ENCODE data around the gene SLC44A5.
A peak's percentile ranks its signal among the peaks of the same experiment; 100 is the strongest.
"Not testable (repeated sequence)": the region's sequence is repeated elsewhere in the genome, so short reads cannot be mapped to it uniquely, and the experiment has no call there.

Gene SLC44A5

GRCh38 chr1:75375476-75376447, 235.2 kb downstream of the SLC44A5 start:
- not testable (repeated sequence) for DNase-seq

GRCh38 chr1:75373542-75374159, 237.3 kb downstream of the SLC44A5 start:
- no peak for DNase-seq

- DNase-seq = no peak
Observed at GRCh38 chr1:75366595-75366994, 244.3 kb downstream of the SLC44A5 start.

DNA sequence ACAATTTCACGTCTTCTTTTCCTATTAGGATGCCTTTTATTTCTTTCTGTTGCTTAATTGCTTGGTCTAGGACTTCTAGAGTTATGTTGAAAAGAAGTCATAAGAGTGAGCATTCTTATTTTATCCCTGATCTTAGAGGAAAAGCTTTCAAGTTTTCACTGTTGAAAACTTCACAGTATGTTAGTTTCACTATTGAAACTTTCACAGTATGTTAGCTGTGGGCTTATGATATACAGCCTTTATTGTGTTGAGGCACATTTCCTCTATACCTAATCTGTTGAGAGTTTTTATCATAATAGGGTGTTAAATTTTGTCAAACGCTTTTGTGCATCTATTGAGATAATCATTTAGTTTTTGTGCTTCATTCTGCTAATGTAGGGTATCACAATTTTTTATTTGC, 249.7 kb downstream of the SLC44A5 start:
- no peak for DNase-seq

DNA sequence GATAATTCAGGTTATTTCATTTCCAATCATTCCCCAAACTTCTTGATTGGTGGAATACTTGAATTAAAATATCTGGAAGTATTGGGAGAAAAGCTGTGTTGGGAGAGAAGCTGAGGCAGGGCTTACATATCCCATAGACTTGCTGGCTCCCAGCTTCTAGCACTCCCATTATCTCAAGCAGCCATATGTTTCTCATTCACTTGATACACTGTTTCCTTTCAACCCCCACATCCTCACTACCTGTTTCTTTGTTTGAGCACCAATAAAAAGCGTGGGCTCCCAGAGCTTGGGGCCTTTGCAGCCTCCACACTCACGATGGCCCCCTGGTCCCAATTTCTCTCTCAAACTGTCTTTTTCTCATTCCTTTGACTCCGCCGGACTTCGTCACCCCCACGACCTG, 256.6 kb downstream of the SLC44A5 start:
- not testable (repeated sequence) for DNase-seq

- no peak for DNase-seq
Observed at GRCh38 chr1:75353051-75353450, 257.9 kb downstream of the SLC44A5 start.

DNA sequence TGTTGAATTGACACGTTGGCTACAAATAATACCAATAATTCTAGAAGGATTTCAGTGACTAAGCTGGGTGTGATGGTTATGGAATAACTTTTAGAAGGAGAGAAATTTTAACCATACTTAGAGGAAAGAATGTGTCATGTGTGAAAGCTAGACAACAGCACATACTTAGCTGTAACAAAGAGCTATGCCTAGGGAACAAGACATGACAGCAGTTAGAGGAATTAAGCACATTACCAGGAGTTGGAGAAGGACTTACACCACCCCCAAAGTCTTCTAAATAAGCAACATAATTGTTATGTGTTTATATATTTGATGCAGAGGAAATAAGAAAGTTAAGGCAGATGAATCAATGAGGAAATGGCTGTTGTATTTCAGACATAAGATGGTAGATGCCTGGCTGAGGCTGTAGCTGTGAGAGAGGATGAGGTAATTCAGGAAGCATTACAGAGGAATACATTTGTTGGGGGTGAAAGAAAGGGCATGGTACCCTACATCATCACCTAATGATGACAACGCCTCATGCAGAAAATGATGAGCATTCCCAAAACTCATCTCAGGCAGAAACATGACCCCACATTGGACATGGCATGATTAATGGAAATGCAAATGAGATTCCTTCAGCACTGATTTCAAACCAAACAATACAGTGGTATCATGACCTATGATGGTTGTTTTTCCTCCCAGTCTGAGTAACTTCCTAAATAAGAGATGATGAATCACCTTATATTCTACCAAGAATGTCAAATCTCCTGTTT, 265.2 kb downstream of the SLC44A5 start:
- DNase-seq = no peak

DNA sequence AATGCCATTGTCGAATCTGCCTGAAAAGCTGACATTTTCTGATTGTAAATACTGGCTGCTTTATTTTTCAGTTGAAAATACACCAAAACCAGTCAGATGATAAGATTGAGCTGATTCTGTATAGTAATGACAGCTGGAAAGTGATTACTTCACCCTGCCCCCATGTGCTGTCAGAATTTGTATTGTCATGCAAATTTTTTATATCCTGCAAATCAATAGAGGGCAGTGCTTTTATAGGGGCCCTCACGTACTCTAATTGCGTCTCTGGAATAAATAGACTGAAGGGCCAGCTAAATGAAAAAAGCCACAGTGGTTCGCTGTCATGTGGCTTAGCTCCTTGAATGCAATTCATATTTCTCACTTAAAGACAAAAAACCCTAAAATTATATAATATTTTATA, 268.1 kb downstream of the SLC44A5 start:
- no peak for DNase-seq

DNA sequence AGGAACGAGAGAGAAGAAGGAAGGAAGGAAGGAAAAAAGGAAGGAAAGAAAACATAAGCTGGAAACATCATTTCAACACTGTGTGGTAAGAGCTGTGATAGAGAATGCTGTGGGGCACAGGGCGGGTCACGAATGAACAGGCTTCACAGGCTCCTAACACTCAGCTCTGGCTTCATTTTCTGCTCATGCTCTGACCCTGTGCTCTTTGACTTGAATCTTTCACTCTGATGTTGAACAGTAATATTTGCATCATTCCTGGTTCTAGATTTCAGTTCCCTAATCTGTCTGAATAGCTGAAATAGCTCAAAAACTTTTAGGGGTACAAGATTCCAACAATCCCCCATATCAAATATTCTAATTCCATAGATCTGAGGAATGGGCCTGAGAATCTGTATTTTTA, 269.4 kb downstream of the SLC44A5 start:
- DNase-seq = no peak

DNA sequence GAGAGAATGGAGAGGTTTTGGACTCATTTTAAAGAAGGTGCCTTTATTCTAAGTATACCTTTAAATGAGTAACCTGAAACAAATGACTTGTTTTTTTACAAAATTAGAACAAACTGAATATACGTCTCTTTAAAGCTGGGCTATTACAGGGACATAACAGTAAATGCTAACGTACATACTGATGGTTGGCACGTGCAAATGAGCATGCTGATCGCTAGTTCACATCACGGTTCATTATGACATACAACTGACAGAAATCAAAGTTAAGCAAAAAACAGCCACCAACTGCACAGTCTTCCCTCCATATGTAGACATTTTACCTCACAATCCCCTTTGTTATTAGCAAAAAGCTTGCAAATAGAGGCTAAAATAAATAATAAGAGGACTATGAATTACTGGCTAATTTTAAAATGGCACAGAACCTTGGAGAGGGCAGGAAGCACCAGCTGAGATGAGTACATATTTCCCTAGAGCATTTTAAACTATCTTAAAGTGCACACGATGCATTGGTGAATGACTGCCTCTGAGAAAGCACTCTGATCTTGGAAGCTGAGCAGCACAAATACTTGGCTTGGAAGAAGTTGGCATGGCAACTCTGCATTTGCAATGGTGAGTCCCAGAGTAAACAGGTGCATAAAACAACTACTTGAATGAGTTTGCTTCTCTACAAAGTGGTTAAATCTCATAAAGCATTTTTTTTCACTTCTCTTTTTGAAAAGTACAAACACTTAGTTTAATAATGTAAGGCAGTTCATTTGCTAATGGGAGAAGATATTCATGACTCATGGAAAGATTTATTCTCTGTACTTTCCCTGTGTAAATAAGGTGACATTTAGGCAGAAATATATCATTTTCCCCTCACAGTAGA, 272.1 kb downstream of the SLC44A5 start:
- DNase-seq = peak in 11 of 51 donors; percentile 1 to 8 (median 2)

DNA sequence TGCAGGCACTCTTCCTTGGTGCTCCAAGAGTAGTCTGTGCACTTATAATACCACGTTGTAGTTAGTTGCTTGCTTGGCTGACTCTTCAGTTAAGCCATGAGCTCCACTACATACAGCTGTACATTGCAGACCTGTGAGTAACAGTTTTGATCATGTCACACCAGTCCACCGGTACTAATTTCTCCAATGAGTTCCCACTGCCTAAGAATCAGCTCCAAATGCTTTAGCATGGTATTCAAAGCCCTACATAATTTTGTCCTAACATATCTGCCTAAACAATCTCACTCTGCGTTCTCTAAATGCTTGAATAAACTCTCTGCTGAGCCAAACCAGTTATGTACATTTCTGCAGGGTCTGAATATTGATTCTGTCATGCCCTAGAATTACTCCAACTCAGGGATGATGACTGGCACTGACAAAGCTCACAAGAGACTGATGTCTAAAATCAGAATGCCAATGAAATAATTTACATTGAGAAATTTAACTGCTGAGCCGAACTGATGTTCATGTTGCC, 276.0 kb downstream of the SLC44A5 start:
- DNase-seq = no peak

DNA sequence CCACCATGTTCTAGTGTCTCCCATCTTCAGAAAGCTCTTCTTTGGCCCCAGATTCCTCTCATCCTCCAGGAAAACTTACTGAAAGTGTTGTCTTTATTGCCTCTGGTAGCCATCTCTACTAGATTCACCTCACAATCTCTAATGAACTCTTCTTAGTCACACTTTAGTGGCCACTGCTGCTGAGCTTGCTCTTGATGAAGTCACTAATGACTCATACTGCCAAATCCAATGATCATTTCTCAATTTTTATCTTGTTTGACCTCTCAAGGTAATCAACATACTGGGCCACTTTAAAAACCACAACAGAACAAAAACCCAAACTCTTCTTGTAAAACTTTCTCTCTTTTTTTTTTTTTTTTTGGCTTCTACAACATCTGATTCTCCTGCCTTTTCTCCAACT, 280.3 kb downstream of the SLC44A5 start:
- no peak for DNase-seq

DNA sequence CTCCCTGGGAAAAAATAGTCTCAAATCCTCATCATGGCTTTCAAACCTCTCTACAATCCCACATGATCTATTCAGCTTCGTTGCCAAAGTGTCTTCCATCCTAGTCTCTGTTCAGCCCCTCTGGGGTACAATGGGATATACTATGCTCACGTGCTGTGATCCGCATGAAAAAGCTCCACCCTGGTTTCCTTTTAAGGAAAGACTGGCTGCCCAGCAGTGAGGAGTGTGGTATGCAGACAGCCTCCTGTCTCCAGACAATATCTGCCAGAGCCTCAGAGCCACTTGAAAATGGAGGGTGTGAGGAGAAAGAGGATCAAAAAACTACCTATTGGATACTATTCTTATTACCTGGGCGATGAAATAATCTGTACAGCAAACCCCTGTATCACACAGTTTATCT, 282.2 kb downstream of the SLC44A5 start:
- no peak for DNase-seq

DNA sequence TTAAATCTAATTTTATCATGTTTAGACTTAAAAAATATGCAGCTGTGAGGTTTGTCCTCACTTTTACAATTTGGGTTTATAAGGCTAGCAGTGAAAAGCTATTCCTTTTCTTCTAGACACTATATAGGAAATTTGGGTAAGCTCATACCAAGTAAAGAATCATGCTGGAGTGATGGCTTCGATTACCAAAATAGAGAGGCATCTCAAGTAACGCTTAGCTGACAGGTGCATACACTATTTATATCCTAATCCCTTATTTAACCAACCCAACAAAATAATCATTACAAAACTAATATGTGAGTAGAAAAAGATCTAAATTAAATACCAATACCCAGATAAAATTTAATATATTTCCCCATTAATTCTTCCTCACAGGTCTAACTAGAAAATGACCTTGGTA, 283.5 kb downstream of the SLC44A5 start:
- DNase-seq = no peak

GRCh38 chr1:75317976-75318375, 292.9 kb downstream of the SLC44A5 start:
- no peak for DNase-seq

DNA sequence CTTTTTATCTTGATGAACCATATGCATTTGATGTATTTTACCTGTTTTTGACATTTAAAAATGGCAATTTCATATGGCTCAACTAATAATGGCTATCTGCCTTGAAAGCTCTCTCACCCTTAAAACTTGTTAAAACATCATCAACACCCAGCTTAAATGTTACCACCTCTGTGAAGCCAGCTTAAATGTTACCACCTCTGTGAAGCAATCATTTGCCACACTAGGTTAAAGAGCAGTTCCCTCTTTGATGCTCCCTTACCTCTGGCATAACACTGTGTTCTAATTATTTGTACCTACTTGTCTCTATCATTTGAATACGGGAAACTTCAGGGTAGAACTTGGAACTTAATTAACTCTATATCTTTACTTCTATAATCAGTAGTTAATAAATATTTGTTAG, 294.7 kb downstream of the SLC44A5 start:
- DNase-seq = no peak

DNA sequence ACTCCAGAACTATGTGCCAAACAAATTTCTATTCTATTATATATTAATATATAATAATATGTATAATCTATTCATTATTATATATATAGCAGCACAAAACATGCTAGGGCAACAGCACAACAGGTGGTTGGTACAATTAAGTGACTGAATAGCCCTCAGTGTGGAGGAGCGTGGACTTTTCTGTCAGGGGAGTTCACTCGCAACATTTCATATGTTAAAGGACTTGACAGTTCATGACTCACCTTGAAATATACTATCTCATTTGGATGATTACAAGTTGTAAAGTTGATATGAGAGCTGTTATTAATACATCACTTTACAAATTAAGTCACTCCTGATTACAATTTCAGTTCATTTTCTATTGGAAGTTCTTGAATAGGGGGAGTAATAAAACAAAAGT, 298.3 kb downstream of the SLC44A5 start:
- DNase-seq = no peak

DNA sequence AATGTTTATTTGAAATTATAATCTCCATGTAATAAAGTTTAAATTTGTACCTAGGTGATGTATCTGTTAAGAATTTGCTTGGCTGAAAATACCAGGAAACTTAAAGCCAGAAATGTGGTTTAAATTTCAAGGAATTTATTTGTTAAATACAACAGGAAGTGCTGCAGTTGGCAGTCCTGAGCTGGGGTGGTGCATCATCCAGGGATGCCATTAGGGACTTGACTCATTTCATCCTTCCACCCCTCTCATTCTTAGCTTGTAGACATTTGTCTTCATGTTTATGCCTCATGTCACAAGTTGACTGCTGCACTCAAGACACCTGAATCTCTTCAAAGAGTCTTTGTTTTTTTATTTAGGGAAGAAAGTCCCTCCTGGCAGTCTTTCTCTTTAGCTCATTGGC, 300.8 kb downstream of the SLC44A5 start:
- DNase-seq = no peak

DNA sequence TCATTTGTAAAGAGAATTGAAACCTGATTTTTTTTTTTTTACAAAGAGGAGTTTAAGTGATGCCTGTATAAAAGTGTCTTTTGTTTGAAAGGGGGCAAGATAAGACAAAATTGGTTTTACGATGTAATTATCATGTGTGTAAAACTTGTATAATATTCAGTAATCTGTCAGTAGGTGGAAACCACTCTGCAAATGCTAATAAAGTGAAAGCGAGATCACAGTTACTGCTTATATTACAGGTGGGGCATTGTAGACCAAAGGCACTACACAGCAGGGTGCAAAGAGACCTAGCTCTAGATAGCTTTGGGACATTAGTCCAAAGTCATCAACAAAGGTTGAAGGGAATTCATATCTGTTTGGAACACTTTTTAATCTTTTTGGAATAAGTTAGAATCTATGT, 302.5 kb downstream of the SLC44A5 start:
- no peak for DNase-seq

- no peak for DNase-seq
Observed at GRCh38 chr1:75305061-75305460, 305.9 kb downstream of the SLC44A5 start.

DNA sequence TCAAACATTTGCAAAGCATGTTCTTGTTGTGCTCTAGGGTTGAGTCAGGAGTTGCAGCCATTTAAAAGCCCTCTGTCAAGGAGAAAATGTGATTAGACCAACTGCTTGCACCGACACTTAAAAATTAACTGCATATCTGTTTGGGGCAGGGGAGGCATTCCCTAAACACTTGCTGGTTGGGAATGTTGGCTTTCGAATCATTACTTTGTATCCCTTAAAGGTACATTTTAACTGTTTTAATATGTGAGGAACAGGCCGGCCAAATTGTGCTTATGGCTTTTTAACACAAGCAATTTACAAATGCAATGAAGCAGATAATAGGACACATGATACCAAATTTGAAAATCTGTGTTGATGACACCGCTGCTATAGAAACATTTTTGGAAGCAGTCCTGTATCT, 317.6 kb downstream of the SLC44A5 start:
- DNase-seq = no peak

Data from hypothalamus (tissue), 51 donors.